ENCODE data around the gene FAM209B.

FAM209B gene

DNA sequence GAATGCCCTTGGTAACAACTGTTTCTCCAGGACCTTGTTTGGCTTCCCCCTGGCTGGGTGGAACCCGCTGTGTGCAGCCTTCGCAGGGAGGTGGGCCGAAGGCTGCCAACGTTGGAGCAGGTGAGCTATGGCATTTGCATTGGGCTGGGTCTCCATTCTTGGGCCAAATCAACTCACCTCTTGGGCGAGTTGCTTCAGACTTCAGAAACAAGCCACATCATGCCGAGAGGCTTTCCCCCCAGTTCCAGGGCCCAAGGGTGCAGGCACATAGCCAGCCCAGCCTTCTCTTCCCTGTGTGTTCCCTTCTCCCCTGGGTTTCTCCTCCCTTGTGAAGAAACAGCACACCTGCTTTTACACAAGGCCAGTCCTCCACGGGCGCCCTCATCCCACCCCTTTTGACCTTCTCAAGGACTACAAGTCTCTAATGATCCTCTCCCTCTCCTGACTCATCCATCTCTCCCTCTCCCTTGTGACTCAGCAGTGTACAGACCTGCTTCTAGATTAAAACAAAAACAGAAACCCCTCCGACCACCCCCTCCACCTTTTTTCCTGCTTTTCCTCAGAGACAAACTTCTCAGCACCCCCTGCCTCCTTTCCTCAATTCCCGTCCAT is 41.6 kb downstream of the FAM209B start:
- H3K36me3 ChIP-seq (ENCODE audit: control insufficient read depth in 1 of 2, insufficient read depth in 2 of 2, low read length in 2 of 2): no peaks in the 10 kb centered on the region
- no peaks in the 10 kb centered on the region for H3K9me3 ChIP-seq (ENCODE audit: control insufficient read depth in 1 of 2, low read length in 2 of 2)
- H3K4me3 ChIP-seq (ENCODE audit: low read depth in 1 of 2, low read length in 2 of 2): no peak overlapping the region
- no peaks in the 10 kb centered on the region for H3K27me3 ChIP-seq (ENCODE audit: low read depth, low read length)
- H3K4me1 ChIP-seq (ENCODE audit: control insufficient read depth in 1 of 2, insufficient read depth in 2 of 2, low read length in 2 of 2): no peaks in the 10 kb centered on the region
- no peak overlapping the region for H3K27ac ChIP-seq (ENCODE audit: low read length)

DNA sequence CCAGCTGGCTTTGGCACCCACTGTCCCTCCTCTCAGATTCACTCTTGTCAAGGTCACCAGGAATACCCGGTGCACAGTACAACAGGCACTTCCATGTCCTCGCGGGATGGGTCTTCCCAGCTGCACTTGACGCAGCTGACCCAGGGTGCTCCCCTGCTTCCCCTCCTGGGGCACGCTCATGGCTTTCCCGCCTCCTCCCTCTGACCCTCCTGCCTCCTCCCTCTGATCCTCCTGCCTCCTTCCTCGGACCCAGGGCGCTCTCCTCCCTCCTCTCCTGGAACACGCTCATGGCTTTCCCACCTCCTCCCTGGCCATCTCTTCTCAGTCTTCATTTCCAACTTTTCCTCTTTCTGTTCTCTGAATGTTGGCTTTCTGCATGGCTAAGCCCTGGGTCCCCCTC is 42.1 kb downstream of the FAM209B start:
- H3K9me3 ChIP-seq (ENCODE audit: control insufficient read depth in 1 of 2, low read length in 2 of 2): no peaks in the 10 kb centered on the region
- no peak overlapping the region for H3K27ac ChIP-seq (ENCODE audit: low read length)
- no peaks in the 10 kb centered on the region for H3K27me3 ChIP-seq (ENCODE audit: low read depth, low read length)

DNA sequence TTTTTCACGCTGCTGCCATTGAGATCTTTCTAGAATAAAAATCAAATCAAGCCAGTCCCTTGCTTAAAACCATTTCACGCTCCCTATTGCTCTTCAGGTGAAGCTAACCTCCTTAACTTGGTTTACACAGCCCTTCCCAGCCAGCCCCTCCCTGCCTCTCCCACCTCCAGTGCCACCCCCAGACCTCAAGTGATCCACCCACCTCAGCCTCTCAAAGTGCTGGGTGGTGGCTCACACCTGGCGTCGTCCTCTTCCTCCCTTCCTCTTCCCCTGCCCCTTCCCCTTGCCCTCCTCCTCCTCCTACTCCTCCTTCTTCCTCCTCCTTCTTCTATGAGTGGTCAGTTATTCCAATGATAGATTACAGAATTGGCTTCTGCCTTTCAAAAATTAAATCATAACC is 42.9 kb downstream of the FAM209B start:
- H3K36me3 ChIP-seq (ENCODE audit: control insufficient read depth in 1 of 2, insufficient read depth in 2 of 2, low read length in 2 of 2): no peaks in the 10 kb centered on the region
- no peaks in the 10 kb centered on the region for H3K9me3 ChIP-seq (ENCODE audit: control insufficient read depth in 1 of 2, low read length in 2 of 2)
- H3K4me1 ChIP-seq (ENCODE audit: control insufficient read depth in 1 of 2, insufficient read depth in 2 of 2, low read length in 2 of 2): no peaks in the 10 kb centered on the region
- H3K4me3 ChIP-seq (ENCODE audit: low read depth in 1 of 2, low read length in 2 of 2): no peak overlapping the region
- no peak overlapping the region for H3K27ac ChIP-seq (ENCODE audit: low read length)
- no peaks in the 10 kb centered on the region for H3K27me3 ChIP-seq (ENCODE audit: low read depth, low read length)

More for the DNA sequence above, 42.1 kb downstream of the FAM209B start:
- Histone ChIP-seq H3K4me1 (ENCODE audit: control insufficient read depth in 1 of 2, insufficient read depth in 2 of 2, low read length in 2 of 2) (no peaks in the 10 kb centered on the region), H3K4me3 (ENCODE audit: low read depth in 1 of 2, low read length in 2 of 2) (no peak overlapping the region), H3K36me3 (ENCODE audit: control insufficient read depth in 1 of 2, insufficient read depth in 2 of 2, low read length in 2 of 2) (no peaks in the 10 kb centered on the region)

DNA sequence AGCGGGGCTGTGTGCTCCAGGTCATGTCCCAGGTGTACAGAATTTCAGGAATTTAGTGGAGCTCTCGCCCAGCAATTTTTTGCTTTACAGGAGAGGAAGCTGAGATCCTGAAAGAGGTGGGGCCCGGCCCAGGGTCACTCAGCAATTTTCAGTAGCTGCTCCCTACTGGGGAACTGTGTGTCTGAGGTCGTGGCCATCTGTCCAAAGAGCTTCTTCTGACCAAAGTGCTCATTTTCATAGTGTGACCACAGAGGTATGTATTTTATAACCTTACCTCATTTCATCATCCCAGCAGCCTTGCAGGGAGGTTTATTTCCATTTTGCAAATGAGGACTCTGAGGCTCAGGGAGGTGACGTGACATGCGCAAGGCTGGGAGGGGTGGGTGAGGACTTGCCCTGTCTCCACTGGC is 46.3 kb downstream of the FAM209B start:
- Histone ChIP-seq H3K4me1 (ENCODE audit: control insufficient read depth in 1 of 2, insufficient read depth in 2 of 2, low read length in 2 of 2) (no peaks in the 10 kb centered on the region), H3K4me3 (ENCODE audit: low read depth in 1 of 2, low read length in 2 of 2) (no peak overlapping the region), H3K9me3 (ENCODE audit: control insufficient read depth in 1 of 2, low read length in 2 of 2) (no peaks in the 10 kb centered on the region), H3K27ac (ENCODE audit: low read length) (no peak overlapping the region), H3K27me3 (ENCODE audit: low read depth, low read length) (no peaks in the 10 kb centered on the region), H3K36me3 (ENCODE audit: control insufficient read depth in 1 of 2, insufficient read depth in 2 of 2, low read length in 2 of 2) (no peaks in the 10 kb centered on the region)

DNA sequence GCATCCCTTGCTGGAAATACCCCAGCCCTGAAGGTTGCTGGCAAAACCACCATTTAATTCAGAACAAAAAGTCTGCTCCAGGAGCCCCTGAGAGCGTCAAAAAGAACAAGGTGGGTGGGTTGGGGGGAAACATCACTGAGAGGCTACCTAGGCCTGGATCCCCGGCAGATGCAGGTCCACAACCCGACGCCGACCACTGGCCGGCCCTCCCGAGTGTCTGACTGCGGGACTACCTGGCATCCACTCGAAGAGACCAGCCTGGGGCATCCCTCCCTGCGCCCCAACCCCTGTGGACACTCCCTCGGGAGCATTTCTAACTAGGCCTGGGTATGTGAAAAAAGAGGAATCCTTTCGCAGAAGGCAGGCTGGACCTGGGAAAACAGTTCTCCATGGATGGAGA is 47.2 kb downstream of the FAM209B start:
- Histone ChIP-seq H3K36me3 (ENCODE audit: control insufficient read depth in 1 of 2, insufficient read depth in 2 of 2, low read length in 2 of 2) (no peaks in the 10 kb centered on the region), H3K27me3 (ENCODE audit: low read depth, low read length) (no peaks in the 10 kb centered on the region), H3K4me1 (ENCODE audit: control insufficient read depth in 1 of 2, insufficient read depth in 2 of 2, low read length in 2 of 2) (no peaks in the 10 kb centered on the region), H3K9me3 (ENCODE audit: control insufficient read depth in 1 of 2, low read length in 2 of 2) (no peaks in the 10 kb centered on the region), H3K4me3 (ENCODE audit: low read depth in 1 of 2, low read length in 2 of 2) (no peak overlapping the region), H3K27ac (ENCODE audit: low read length) (no peak overlapping the region)

DNA sequence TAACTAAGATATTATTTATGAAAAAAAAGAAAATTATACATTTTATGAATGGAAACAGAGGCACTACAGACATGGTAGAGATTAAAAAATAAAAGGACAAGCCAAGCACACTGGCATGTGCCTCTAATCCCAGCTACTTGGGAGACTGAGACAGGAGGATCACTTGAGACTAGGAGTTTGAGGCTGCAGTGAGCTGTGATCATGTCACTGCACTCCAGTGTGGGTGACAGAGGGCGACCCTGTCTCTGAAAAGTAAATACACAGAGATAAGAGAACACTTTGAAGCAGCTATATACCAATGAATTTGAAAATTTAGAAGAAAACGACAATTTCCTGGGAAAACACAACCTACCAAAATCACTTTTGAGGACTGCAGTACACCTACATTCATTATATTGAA is 48.7 kb downstream of the FAM209B start:
- no peak overlapping the region for H3K4me3 ChIP-seq (ENCODE audit: low read depth in 1 of 2, low read length in 2 of 2)
- H3K27ac ChIP-seq (ENCODE audit: low read length): no peak overlapping the region
- H3K36me3 ChIP-seq (ENCODE audit: control insufficient read depth in 1 of 2, insufficient read depth in 2 of 2, low read length in 2 of 2): no peaks in the 10 kb centered on the region
- H3K27me3 ChIP-seq (ENCODE audit: low read depth, low read length): no peaks in the 10 kb centered on the region
- no peaks in the 10 kb centered on the region for H3K4me1 ChIP-seq (ENCODE audit: control insufficient read depth in 1 of 2, insufficient read depth in 2 of 2, low read length in 2 of 2)
- H3K9me3 ChIP-seq (ENCODE audit: control insufficient read depth in 1 of 2, low read length in 2 of 2): no peaks in the 10 kb centered on the region

DNA sequence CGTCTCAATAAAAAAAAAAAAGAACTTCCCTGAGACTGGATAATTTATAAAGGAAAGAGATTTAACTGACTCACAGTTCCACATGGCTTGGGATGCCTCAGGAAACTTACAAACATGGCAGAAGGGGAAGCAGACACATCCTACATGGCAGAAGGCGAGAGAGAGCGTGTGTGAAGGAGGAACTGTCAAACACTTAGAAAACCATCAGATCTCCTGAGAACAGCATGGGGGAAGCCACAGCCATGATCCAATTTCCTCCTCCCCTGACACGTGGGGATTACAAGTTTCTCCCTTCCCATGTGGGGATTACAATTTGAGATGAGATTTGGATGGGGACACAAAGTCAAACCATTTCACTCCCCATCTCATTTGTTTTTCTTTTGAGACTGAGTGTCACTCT is 49.5 kb downstream of the FAM209B start:
- no peak overlapping the region for H3K4me3 ChIP-seq (ENCODE audit: low read depth in 1 of 2, low read length in 2 of 2)
- no peak overlapping the region for H3K27ac ChIP-seq (ENCODE audit: low read length)
- no peaks in the 10 kb centered on the region for H3K27me3 ChIP-seq (ENCODE audit: low read depth, low read length)
- no peaks in the 10 kb centered on the region for H3K36me3 ChIP-seq (ENCODE audit: control insufficient read depth in 1 of 2, insufficient read depth in 2 of 2, low read length in 2 of 2)
- no peaks in the 10 kb centered on the region for H3K9me3 ChIP-seq (ENCODE audit: control insufficient read depth in 1 of 2, low read length in 2 of 2)
- no peaks in the 10 kb centered on the region for H3K4me1 ChIP-seq (ENCODE audit: control insufficient read depth in 1 of 2, insufficient read depth in 2 of 2, low read length in 2 of 2)

DNA sequence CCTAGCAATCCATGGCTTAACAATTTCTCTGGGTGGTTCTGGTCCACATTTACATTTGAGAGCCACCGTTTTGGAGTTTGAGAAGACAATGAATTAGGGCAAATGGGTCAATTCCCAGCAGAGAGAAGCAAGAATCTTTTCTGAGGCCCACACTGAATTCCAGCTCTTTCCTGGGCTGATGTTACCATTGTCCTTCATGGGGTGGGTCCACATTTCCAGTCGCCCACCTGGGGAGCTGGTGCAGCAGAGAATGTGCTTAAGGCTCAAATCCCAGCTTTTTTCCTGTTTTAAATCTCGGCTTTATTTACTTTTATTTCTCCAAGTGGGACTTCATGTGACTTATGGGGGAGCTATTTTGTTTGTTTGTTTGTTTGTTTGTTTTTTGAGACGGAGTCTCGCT is 51.9 kb downstream of the FAM209B start:
- Histone ChIP-seq H3K27me3 (ENCODE audit: low read depth, low read length) (no peaks in the 10 kb centered on the region), H3K9me3 (ENCODE audit: control insufficient read depth in 1 of 2, low read length in 2 of 2) (no peaks in the 10 kb centered on the region), H3K4me1 (ENCODE audit: control insufficient read depth in 1 of 2, insufficient read depth in 2 of 2, low read length in 2 of 2) (no peaks in the 10 kb centered on the region), H3K27ac (ENCODE audit: low read length) (no peak overlapping the region), H3K36me3 (ENCODE audit: control insufficient read depth in 1 of 2, insufficient read depth in 2 of 2, low read length in 2 of 2) (no peaks in the 10 kb centered on the region), H3K4me3 (ENCODE audit: low read depth in 1 of 2, low read length in 2 of 2) (no peak overlapping the region)
